CD4-positive, alpha-beta T cell treated with Interleukin-4 for 1 hour (primary cell): ENCODE data around the gene TIMMDC1.
"Not testable (repeated sequence)": the region's sequence is repeated elsewhere in the genome, so short reads cannot be mapped to it uniquely, and the experiment has no call there.

Experiments
- DNase-seq, 2 donors: peaks; one replicate each; pipeline ENCODE4 v3.0.0-alpha.2; 2020 to 2022

TIMMDC1 gene

DNA sequence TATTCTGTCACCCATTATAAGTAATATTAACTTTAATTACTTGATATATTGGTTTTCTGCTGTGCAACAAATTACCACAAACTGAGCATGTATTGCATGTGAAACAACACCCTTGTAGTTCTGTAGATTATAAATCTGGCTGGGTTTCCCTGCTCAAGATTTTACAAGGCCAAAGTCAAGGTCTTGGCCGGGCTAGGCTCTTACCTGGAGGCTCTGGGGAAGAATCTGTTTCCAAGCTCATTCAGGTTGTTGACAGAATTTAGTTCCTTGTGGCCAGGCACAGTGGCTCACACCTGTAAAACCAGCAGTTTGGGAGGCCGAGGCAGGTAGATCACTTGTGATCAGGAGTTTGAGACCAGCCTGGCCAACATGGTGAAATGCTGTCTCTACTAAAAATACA, 16.3 kb downstream of the TIMMDC1 start:
- DNase-seq = no peak

DNA sequence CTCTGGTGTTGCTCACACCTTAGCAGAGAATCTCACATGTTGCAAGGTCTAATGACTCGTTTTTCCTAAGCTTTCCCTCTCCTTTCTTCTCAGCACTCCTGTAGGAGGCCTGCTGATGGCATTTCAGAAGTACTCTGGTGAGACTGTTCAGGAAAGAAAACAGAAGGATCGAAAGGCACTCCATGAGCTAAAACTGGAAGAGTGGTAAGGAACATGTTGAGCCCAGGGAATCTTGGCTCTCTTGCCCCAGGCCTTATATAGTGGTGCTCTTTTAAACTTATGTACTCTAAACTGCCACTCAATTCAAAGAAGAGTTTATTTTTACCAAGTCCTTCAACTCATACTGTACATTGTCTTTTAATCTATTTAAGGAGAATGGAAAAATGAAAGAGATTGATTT, 18.8 kb downstream of the TIMMDC1 start:
- no peak for DNase-seq

DNA sequence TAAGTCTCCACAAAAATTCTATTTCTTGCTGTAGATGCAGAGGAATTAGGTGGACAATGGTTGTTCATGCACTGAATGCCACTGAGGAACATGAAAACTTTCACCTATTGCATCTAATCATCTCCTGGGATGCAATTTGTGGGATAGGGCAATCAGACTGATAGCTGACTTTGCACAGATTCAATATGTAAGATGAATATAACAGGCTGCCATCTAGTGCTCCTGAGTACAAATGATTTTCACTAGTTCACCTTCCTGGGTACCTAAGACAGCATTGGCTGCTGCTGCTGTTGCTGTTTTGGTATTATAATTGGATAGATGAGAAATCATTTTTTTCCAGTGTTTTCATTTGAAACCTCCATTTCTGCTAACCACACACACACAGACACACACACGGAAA, 19.7 kb downstream of the TIMMDC1 start:
- DNase-seq = no peak

DNA sequence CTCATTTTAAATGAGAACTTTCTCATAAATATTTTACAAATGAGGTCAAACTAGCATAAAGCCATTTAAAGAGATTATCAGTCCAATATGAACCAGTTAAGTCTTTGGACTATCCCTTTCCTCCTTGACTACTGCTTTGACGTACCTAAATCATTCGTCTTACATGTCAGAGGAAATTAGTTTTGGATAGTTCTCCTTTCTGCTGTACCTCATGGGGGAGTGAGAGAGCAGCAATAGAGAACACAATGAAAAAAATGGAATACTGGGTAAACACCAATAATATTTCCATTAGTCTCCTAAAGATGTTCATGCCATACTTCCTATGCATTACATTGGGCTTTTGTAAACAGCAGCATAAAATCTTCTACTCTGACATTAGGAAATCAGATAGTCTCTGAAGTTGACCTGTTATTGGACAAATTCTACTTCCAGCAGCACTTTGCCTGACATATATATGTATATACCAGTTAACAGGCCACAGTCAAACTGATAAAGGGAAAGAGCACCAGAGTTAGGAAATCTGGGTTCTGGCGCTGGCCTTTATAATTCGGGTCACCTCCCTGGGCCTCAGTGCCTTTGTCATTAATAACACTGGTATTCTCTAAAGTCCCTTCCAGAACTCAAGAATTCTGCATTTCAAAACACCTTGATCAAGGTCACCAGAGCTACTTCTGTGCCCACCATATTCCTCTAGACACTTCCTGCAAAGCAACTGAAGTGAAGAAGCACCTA, 26.8 kb downstream of the TIMMDC1 start:
- no peak for DNase-seq

DNA sequence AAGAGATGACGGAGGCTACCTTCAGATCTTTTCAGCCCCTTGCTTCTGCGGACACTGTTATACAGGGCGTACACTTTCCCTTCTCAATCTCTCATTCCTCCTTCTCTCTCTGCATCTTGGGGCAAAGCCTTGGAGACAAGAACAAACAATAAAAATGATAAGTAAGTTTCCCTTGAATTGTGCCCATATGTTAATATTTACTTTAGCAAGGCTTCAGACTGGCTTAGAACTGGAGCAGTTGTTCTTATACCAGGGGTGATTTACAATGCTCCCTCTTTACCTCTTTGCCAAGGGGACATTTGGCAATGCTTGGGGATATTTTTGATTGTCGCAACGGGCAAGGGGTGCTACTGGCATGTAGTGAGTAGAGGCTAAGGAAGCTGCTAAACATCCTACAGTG, 29.4 kb downstream of the TIMMDC1 start:
- DNase-seq = no peak

DNA sequence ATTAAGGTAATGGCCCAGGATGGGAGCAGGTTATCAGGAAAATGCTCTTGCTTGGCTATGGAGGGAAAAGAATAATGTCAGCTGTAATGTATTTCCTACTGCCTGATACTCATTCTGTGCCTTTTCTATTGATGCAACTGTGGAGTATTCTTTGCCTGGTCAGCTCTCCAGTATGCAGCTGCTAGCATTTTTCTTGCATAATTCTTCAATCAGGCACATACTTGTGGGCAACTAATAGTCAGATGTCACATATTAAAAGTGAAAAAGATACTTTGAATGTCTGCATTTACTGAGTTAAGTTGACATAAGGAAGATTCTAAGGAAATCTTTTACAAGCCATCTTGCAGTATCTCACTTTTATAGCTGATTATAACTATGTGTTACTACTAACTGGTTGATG, 31.5 kb downstream of the TIMMDC1 start:
- no peak for DNase-seq

DNA sequence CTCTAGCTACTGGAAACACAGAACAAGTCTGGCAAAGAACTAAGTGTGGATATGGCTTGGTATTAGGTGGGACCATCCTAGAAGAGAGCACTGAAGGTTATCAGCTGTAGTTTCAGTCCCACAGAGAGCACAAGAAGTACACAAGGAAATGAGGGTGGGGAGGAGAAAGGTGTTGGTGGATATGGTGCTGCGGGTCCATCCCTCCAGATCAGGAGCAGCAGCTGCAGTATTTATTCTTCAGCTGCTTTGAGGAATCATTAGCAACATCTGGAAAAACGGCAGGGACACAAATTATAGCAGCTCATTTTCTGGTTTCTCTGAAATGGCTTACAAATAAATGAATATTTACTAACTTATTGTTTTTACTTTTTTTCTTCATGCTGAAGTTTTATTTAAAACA, 32.1 kb downstream of the TIMMDC1 start:
- DNase-seq = no peak

DNA sequence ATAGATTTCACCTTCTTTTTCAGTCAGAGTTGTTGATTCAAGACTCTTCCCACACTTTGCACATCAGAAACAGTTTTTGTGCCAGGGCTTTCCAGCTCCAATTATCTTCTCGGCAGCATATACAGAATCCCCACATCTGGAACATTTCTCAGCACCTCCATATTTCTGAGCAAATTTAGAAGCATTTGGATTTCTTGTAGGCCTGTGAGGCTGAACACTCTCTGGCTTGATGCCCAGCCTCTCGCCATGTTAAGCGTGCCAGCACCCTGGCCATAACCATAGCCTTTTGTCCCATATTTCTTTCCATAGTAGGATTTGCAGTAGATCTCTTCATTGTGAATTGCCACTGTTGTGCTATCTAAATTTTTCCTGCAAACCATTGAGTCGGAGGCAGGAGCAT, 32.8 kb downstream of the TIMMDC1 start:
- no peak for DNase-seq

DNA sequence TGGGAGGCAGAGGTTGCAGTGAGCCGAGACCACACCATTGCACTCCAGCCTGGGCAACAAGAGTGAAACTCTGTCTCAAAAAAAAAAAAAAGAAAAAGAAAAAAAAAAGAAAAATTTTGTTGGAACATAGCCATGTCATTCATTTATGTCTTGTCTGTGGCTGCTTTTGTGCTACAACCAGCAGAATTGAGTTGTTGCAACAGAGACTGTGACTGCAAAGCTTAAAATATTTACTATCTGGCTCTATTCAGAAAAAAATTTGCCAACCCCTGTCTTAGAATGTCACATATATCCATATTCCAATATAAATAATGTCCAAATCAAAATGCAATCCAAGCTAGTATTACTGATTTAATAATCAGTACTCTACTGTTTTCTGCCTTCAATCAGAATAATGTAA, 35.9 kb downstream of the TIMMDC1 start:
- DNase-seq = no peak

DNA sequence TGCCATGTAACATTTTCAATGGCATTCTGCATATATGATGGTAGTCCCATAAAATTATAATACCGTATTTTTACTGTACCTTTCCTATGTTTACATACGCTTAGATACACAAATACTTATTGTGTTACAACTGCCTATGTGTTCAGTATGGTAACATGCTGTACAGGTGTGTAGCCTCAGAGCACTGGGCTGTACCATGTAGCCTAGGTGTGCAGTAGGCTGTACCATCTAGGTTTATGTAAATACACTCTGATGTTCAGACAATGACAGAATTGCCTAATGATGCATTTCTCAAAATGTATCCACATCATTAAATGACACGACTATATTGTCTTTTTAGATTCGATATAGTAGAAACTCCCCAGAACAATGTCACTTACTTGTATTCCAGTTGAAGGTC, 38.4 kb downstream of the TIMMDC1 start:
- DNase-seq = no peak

DNA sequence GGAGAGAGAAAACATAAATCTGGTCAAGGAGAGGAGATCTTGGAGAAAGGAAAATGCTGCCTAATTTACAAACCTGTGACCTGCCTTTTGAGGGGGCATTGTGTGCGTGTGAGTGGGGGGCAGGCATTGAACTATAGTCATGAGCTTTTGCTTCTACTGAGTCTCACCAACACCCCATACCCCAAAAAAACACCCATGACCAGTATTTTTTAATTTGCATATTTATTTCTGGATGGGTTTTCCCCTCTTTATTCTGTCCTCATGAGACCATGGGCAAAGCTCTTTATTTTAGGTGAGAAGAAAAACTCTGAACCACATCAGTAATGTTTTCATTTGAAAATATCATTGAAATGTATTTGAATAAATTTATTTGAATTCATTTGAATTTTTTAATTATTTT, 40.4 kb downstream of the TIMMDC1 start:
- DNase-seq = no peak

DNA sequence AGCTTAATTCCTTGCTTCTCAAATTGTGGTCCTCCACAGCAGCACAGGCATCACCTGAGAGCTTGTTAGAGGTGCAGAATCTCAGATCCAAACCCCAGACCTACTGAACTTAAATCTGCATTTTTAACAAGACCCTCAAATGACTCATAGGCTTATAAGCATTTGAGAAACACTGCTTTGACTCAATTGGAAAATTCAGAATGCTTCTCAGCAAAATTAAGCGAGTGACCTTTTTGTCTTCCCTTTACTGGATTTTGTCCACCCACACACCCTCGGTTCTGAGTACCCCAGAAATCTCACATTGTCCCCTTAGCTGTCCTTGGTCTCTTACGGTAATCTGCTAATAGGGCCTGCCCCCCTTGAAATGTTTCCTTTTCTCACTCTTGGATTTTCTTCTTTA, 43.2 kb downstream of the TIMMDC1 start:
- no peak for DNase-seq

DNA sequence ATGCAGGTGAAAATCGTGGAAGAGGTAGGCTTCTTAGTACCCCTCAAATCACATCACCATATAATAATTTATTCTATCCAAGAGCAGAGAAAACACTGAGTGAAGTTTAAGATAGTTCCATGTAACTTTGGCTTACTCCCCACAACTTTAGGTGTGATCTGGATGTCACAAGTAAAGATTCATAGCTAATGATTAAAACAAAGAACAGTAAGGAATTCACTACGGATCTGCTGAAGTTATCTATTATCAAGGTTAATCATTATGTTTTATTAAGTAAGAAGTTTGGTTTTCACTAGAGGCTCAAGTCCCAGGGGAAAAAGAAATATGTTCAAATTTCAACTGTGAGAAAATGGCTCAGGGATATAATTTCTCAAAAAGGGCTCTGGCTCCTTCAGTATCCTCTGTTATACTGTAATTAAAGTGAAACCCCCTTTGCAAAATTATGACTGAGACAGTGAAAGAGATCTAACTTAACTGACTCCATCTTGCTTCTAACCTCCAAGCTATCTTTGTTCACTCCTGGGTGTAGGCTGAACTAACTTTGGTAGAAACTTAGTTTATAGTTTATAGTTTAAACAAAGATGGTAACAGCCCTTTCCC, 43.9 kb downstream of the TIMMDC1 start:
- DNase-seq = no peak

DNA sequence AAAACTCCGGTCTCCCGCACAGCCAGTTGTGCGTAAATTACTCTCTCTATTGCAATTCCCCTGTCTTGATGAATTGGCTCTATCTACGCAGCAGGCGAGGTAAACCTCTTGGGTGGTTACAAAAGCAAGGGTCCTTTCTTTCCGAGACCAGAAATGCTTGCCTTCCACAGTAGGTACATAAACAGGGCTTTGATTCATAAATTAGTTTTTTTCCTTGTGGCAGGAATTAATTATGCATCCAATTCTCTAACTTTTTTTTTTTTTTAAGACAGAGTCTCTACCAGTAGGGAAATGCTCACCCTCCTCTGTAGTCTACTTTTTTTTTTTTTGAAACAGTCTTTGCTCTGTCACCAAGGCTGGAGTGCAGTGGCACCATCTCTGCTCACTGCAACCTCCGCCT, 44.8 kb downstream of the TIMMDC1 start:
- DNase-seq = no peak

DNA sequence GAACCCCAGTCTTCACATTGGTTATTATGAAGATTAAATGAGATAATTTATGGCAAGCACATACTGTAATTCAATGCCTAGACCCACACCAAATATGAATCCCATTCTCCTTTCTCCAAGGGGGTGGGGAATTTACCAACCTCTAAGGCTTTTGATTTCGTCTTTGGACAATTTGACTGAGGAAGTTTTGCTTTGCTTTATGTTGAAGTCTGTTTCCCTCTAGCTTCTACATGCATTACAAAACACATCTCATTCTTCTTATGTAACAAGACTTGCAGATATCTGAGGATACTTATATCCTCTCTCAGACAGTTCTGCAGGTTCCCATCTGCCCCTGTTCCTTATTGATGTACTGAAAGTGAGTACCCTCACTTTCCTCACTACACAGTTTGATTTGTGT, 48.9 kb downstream of the TIMMDC1 start:
- no peak for DNase-seq

DNA sequence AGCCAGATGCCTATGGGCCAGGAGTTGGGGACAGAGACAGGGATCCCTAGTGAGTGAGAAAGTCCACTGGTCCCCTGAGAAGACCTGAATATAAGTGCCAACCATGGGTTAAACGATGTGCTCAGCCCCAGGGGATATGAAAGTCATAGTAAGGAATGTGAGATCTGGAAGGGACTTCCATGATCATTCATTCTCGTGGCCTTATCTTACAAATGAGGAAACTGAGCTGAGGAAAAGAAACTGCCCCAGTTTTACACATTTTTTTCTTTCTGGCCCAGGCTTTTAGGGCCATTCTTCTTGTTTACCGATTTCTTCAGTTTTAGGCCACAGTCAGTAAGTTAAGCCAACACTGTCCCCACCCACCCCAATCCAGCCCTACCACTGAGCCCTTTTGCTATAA, 50.0 kb downstream of the TIMMDC1 start:
- DNase-seq = no peak

DNA sequence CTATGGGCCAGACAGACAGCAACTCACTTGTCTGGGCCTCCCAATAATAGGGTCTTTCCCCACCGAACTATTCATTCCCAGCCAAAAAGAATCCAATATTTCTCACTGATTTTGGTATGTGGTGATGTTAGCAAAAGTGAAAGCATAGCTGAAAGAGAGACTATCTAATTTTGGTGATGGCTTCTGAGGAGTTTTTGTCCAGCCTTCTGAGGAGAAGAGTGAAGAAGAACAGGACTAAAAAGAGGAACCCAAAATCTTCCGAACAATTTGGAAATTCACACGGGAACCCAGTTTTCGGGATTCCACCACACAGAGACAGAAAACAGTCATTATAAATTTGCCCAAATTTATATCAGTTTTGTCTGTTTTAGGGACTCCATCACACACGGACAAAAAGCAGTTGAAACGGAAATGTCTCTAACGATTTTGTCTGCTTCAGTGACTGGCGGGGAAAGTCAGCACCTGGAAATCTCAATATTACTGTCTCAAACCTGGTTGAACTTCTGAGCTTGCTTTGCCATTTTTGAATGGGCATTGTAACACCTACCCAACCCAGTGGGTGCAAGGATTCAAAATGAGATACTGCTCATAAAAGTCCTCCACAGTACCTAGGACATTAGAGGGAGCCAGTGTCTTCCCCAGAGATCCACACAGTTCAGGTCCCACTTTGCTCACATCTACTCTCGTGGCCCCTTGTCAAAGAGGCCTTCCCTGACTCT, 52.0 kb downstream of the TIMMDC1 start:
- DNase-seq = no peak

DNA sequence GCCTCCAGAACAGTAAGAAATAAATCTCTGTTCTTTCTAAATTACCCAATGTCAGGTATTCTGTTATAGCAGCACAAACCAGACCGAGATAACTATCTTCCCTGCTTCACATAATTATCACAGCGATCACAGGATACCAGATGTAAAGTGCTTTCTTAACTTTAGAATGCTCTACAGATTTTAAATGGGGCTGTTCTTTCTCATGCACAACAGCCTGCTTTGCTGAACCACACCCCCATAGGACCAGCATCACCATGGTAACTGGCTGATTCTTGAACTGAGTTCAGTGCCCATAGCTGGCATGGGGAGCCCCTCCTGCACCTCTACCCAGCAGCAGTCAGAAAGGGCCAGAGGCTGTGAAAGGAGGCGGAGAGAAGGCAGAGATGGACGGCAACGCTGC, 53.3 kb downstream of the TIMMDC1 start:
- no peak for DNase-seq

DNA sequence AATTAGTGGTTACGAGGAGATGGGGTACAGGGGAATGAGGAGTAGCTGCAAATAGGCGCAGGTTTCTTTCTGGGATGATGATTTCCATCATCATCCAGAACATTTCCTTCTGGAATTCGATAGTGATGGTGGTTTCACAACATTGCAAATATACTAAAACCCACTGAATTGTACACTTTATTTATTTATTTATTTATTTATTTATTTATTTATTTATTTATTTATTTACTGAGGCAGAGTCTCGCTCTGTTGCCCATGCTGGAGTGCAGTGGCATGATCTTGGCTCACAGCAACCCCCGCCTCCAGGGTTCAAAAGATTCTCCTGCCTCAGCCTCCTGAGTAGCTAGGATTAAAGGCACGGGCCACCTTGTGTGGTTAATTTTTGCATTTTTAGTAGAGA, 54.6 kb downstream of the TIMMDC1 start:
- DNase-seq = not testable (repeated sequence)

DNA sequence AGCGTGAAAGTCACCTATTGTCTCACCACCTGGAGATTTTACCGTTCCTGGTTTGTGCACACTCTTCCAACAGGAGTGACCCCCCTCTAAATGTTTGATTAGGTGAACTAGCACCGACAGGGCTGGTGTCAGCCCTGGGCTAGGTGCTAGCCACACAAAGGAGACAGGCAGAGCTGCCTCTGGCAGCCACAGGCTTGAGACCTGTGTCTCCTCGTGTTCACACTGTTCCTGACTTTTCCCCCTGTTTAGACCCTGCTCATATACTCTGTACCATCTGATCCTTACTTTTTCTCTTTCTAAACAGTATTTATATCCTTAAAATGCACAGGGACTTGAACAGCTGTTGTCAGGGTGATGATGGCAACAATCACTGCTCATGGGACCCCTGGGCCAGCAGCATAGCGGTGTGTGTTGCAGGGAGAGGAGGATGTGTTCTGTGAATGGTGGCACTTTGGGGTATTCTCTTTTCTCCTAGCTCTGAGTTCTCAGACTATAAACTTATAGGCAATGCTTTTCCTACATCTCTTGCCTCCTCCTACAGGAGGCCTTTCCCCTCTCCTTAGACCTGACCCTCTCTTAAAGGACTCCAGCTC, 55.6 kb downstream of the TIMMDC1 start:
- DNase-seq = no peak

DNA sequence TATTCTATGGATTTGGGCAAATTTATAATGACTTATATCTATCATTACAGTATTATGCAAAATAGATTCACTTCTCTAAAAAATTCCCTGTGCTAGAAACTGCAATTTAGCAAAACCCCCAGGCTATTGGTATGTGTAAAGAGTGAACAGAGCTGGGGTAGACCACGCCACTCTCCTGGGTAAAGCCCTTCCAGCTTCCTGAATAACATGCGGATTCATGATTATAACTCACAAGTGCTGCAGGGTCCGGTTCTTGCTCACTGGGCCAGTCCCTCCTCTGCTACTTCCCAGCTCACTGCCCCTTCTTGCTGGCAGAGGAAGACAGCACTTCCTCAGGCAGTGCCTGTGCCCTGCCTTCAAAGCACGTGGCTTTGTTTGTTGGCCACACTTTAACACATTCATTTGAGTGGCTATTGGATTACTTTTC, 57.0 kb downstream of the TIMMDC1 start:
- peak in 1 of 2 donors; percentile 61 for DNase-seq

DNA sequence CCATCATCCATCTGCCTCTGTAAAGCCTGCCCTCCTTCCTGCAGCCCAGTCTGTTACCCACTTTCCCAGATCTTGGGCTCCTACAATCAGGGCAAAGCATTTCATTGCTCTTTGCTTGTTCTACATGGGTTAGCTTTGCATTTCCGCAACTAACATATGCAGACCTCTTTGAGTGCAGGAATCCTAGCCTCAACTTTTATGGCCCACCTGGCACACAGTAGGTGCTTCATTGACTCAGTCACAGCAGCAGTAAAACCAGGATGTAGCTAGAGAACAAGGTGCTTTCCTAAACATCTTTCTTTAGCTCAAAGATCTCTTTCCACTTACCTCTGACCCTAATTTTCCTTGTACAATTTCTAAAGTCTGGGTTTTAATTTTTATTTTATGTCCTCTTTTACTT, 57.6 kb downstream of the TIMMDC1 start:
- DNase-seq = no peak

DNA sequence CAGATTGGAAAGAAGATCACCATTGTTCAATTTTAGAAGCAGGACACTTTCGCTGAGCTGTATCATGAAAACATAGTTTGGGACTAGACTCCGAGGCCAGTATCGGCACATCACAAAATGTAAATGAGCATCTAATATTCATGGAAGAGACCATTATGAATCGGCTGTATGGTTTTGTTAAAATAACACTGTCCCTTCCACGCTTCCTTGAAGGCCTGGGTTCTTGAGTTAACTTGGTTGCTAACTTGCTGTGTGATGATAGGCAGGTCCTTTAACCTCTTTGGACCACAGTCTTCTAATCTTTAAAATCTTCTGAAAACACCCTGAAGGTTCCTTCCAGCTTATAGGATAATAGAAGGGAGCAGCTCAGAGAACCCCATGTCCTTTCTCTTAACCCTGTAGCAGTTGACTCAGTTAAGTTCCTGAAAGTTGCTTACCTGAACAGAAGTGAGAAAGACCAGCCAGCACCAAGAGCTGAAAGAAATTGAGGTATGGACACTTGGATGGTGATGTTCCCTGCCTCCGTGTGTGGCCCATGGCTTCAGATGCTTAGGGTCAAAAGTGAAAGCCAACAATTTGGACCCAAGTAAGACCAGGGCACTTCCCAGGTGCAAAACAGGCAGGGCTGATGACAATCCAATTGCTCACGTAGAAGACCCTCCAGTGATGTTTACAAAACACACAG, 59.0 kb downstream of the TIMMDC1 start:
- no peak for DNase-seq
